HG03280 (cell line): Measurements from ENCODE around the gene TGFB2.

Source experiments
- ATAC-seq: cut with Tn5 transposase; IDR thresholded peaks from one replicate; pipeline ENCODE4 v1.9.1; 2021; ENCODE audit warnings: mild to moderate bottlenecking, moderate library complexity; ENCODE audit not compliant: unreplicated experiment

The TGFB2 gene

GRCh38 chr1:218382261-218382660, 37.1 kb downstream of the TGFB2 start:
- ATAC-seq = no peak

GRCh38 chr1:218383051-218383450, 37.9 kb downstream of the TGFB2 start:
- ATAC-seq = no peak

- ATAC-seq = no peak
These were observed 38.5 kb downstream of the TGFB2 start for GRCh38 chr1:218383681-218384080.

GRCh38 chr1:218384581-218384993, 39.5 kb downstream of the TGFB2 start:
- no peak for ATAC-seq

GRCh38 chr1:218388591-218388990, 43.5 kb downstream of the TGFB2 start:
- ATAC-seq = no peak

GRCh38 chr1:218390618-218391017, 45.5 kb downstream of the TGFB2 start:
- no peak for ATAC-seq

GRCh38 chr1:218392780-218393179, 47.6 kb downstream of the TGFB2 start:
- no peak for ATAC-seq

- no peak for ATAC-seq
These were observed 49.3 kb downstream of the TGFB2 start for GRCh38 chr1:218394416-218394815.

GRCh38 chr1:218394989-218395388, 49.9 kb downstream of the TGFB2 start:
- ATAC-seq = no peak

- no peak for ATAC-seq
These were observed 50.8 kb downstream of the TGFB2 start for GRCh38 chr1:218395916-218396315.

GRCh38 chr1:218397752-218398339, 52.7 kb downstream of the TGFB2 start:
- no peak for ATAC-seq

GRCh38 chr1:218400624-218401023, 55.5 kb downstream of the TGFB2 start:
- ATAC-seq = no peak

- no peak for ATAC-seq
These were observed 56.4 kb downstream of the TGFB2 start for GRCh38 chr1:218401441-218401997.

GRCh38 chr1:218401998-218402785, 57.1 kb downstream of the TGFB2 start:
- ATAC-seq = no peak

GRCh38 chr1:218402786-218403120, 57.6 kb downstream of the TGFB2 start:
- ATAC-seq = no peak

GRCh38 chr1:218403300-218403699, 58.2 kb downstream of the TGFB2 start:
- ATAC-seq = no peak

GRCh38 chr1:218407630-218408029, 62.5 kb downstream of the TGFB2 start:
- ATAC-seq = no peak

GRCh38 chr1:218408135-218408534, 63.0 kb downstream of the TGFB2 start:
- no peak for ATAC-seq

- ATAC-seq = no peak
These were observed 63.8 kb downstream of the TGFB2 start for GRCh38 chr1:218408942-218409341.

GRCh38 chr1:218409946-218410510, 64.9 kb downstream of the TGFB2 start:
- ATAC-seq = no peak

- ATAC-seq = no peak
These were observed 66.0 kb downstream of the TGFB2 start for GRCh38 chr1:218411101-218411500.

- no peak for ATAC-seq
These were observed 67.0 kb downstream of the TGFB2 start for GRCh38 chr1:218412171-218412570.
